Activated gamma-delta T cell treated with Interleukin-2 at 50 U/mL for 16 hours (primary cell): ENCODE measurements around the gene PCDH19.

ENCODE experiments used
- DNase-seq: peaks from one replicate; pipeline ENCODE4 v3.0.0-alpha.2; 2020

PCDH19 gene

DNA sequence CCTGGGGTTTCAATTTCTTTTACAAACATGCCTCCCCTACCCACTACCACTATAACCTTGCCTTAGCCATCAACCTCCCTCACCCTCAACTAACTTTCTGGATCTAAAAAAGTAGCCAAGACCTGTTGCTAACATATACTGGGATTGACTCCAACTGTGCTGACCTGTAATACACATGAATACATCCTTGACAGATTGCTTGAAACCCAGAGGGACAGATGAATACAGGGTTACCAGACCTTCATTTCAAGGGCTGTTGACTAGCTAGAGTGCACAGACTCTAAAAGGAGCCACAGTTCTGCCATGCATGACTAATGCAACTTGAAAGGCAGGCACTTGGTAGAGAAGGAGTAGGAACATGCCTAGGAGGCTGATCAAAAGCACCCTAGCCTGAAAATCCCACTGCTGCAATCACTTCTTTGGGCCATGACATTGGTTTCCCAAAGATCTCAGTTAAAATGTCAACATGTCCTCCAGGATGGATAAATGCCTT, 121.0 kb downstream of the PCDH19 start:
- DNase-seq, result no peak

DNA sequence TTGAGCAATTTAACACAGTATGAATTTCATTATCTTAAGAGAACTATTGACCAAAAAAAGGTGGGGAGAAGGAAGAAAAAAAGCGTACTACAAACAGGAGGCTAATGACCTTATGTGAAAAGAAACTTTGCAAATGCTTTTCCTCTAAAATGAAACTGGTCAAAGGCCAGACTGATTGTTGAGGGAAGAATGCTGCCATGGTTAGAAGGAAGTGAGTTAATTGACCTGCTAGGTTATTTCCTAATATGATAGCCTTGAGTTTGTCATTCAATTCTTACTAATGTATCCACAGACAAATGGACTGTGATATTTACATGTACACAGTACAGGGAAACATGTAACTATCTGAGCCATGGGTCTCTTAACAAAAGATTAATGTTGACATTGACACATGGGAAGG, 132.8 kb downstream of the PCDH19 start:
- DNase-seq, result no peak

DNA sequence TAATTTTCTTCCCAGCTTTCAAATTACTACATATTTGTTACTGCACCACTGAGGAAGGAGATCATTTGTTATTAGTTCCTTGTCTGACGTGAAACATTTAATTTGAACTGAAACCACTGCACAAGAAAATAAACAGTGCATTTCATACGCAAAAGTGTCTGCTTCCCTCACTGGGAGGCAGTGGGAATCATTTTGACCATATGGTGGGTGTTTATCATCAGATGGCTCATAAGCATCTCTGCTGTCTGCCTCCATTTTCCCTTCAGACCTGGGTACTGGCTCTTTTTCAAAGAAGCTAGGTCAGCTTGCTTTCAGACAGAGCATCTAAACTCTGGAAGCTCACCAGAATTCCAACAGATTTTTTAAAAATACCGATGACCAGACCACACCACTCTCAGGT, 135.2 kb downstream of the PCDH19 start:
- no peak for DNase-seq

DNA sequence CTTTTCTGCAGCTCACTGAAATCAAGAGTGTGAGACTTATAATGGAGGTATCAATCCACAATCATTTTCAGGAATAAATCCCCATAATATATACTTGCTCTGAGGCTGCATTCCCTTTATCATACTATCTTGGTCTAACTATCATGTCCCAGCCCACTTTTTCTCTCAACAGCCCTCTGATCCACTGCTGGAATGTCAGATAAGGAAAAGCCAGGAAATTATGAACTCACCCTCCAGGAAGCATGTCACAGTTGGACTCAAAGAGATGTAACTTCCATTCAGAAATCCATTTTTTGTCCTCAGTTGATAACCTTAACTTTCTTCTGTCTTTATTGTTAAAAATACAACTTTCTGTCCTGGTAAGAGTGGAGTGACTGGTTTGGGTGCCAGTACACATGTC, 144.9 kb downstream of the PCDH19 start:
- no peak for DNase-seq

DNA sequence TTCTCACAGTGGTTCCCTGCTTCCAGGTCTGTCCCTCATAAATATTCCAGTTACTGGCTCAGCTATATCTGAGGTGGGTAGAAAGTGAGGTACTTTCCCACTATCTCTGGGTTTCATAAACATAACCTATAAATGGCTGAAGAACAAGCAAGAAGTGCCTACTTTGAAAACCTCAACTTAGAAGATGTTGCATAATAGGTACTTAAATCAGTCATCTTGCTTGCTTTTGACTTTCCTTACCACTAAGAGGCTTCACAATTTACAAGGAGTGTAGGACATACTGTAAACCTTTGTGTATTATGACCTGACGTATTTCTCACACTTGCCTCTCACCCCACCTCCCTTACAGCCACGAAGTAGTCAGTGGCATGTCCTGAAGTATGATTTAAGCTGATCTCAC, 145.9 kb downstream of the PCDH19 start:
- DNase-seq, result no peak

DNA sequence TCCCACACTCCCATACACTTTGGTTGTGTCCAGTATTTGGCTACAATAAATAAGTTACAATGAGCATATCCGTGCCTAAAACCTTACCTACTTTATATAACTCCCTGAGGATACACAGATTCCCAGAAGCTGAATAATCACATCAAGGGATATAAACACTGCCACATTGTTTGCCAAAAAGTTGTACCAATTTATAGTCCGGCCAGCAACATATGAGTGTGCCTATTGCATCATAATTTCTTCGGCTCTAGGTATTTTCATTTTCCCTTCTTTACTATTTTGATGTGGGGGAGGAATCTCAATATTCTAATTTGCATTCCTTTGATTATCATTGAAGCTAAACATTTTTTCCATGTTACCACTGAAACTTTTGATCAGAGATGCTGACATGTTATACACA, 146.4 kb downstream of the PCDH19 start:
- no peak for DNase-seq

DNA sequence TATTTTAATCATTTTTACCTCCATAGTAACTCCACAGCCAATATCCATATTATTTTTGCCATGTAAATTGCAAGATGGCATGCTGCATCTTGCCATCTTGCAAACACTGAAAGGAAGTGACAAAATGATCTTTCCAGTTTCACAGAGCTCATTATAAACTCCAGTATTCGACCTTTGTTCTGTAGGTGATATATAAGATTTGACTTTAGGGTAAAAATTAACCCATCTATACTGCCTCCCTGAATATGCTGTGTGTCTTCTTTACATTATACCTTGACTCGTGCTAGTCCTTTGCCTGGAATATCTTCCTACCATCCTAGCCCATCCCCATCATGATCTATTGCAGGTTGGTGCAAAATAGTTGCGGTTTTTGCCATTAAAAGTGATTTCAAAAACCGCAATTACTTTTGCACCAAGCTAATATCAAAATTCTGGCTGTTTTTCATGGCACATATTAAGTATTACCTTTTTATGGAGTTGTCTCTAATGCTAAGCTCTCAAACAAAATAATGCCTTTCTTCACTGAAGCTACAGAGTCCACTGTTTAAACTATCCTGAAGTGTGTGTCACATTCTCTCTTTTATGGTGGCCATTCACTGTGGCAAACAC, 161.1 kb downstream of the PCDH19 start:
- no peak for DNase-seq

DNA sequence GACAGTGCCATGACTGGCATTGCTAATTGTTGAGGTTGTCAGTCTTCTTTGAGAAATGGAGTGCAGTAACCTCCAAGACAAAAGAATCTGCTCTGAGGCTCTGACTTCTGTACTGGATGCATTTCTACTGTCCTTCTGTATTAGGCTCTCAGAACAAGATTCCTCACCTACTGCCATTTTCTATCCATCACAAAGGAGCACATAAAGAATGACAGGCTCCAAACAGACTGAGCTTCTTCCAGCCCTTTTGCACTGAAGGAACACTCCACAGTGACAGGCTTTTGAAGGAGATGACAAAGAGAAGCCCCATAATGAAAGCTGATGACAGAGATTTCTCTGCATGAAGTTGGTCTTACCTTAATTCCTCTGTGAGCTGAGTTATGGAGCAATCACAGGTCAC, 162.2 kb downstream of the PCDH19 start:
- no peak for DNase-seq

DNA sequence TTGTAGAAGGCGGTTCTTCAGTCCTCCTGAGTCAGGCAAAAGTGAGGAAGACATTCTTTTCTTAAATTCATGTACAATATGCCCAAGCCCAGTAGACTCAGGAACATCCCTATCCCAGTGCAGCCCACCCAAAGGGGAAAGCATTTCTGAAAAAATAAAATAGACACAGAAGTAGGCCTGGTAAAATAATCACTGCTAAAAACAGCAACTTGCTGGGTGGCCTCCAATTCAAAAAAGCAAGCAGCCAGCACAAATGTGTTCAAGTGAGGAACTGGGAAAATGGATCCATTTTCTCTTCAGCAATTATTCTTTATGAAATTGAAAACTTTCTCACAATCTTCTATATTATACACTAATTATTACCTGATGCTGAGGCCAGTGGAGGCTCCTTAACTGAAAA, 165.4 kb downstream of the PCDH19 start:
- no peak for DNase-seq
